VCaP (cell line): Measurements from ENCODE around the gene HESX1.

Experiments
- H3K27ac ChIP-seq: fragments of 450-650 bp; 2 replicates; pipeline ENCODE4 v1.5.1; 2017
- TF ChIP-seq, protein P1 (sequence below): fragments of 450-650 bp; conservative IDR thresholded peaks from 2 replicates; pipeline ENCODE4 v1.5.1; 2017; ENCODE audit warnings: mild to moderate bottlenecking, moderate library complexity

Gene HESX1

DNA sequence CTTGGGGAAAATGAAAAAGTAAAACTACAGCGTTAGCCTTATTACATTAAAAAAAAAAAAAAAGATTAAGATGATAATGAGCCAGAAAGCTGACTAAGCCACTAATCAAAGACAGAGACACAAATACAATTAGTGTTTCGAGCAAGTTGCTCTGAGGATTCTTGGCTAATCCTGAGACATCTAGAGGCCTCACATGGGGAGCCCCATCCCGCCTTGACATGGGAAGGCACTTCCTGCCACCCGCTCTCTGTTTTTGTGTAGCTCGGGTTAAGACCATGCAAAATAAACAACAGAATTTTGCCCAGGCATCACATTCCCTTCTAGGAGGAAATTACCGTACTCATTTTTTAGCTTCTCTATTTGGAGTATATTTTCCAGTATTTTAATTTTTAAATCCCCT is 15.3 kb downstream of the HESX1 start:
- TF ChIP-seq, protein P1, sequence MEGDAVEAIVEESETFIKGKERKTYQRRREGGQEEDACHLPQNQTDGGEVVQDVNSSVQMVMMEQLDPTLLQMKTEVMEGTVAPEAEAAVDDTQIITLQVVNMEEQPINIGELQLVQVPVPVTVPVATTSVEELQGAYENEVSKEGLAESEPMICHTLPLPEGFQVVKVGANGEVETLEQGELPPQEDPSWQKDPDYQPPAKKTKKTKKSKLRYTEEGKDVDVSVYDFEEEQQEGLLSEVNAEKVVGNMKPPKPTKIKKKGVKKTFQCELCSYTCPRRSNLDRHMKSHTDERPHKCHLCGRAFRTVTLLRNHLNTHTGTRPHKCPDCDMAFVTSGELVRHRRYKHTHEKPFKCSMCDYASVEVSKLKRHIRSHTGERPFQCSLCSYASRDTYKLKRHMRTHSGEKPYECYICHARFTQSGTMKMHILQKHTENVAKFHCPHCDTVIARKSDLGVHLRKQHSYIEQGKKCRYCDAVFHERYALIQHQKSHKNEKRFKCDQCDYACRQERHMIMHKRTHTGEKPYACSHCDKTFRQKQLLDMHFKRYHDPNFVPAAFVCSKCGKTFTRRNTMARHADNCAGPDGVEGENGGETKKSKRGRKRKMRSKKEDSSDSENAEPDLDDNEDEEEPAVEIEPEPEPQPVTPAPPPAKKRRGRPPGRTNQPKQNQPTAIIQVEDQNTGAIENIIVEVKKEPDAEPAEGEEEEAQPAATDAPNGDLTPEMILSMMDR, result no peak
- no peak overlapping the region for H3K27ac ChIP-seq

DNA sequence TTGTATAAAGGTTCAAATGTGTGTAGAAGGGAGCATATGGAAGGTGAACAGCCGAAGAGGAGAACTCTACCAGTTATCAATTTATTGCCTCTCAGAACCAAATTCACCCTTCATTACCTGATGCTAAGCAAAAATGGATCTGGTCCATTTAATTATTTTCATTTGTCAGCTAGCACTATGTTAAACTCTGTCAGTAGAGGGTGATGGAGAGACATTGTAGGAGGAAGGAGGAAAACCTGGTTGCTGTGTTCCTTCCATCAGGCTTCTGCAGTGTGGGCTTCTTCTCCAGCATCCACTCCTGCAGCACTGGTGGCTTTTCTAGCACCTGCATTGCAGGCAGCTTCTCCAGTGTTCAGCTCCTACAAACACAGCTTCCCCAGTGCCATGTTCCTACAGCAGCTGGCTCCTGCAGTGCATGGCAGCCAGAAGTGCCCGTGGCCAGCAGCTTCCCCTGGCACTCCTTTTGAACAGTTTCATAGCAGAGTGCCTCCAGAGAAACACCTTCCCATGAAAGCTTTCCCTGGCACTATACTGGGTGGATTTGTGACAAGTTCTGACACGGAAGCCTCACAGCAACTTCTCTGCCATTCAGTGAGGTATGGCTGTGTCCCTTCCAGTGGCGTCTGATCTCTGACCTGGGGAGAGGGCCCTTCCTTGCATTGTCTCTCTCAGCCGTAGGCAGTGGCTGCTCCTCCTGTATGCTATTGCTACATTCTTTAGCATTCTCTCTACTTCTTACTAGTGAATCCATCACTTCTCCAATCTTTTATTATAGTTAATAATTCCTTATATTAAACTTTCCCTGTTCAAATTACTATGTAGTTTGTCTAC is 20.0 kb downstream of the HESX1 start:
- H3K27ac ChIP-seq, result no peak overlapping the region
- TF ChIP-seq, protein P1, result peak; percentile 76

DNA sequence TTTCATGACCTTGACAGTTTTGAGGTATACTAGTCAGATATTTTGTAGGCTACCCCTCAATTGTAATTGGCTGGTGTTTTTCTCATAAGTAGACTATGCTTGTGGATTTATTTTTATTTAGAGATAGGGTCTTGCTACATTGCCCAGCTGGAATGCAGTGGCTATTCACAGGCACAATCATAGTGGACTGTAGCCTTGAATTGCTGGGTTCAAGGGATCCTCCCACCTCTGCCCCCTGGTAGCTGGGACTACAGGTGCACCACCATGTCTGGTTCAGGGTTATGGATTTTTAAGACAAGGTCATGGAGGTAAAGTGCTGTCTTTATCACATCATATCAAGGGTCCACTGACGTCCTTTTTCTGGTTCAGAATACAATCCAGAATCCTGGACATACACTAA is 23.7 kb downstream of the HESX1 start:
- TF ChIP-seq, protein P1, result no peak
- H3K27ac ChIP-seq, result no peak overlapping the region

DNA sequence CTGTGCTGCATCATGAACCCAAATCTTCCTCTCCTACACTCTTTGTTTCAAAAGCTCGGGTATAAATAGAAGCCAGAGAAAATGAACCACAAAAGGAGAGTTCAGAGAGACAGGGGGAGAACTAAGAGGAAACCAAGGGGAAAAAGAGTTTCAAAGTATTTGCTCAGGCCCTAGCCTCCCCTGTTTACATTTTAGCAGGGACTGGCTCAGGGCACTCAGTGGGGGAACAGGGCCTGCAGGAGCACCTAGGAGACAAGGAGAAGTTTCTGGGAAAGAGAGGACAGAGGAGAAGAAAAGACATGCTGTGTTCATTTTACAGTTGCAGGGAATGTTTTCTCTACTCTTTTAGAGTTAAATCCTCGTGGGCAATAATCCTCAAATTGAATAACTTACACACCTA is 26.1 kb downstream of the HESX1 start:
- no peak overlapping the region for H3K27ac ChIP-seq
- TF ChIP-seq, protein P1, result no peak

DNA sequence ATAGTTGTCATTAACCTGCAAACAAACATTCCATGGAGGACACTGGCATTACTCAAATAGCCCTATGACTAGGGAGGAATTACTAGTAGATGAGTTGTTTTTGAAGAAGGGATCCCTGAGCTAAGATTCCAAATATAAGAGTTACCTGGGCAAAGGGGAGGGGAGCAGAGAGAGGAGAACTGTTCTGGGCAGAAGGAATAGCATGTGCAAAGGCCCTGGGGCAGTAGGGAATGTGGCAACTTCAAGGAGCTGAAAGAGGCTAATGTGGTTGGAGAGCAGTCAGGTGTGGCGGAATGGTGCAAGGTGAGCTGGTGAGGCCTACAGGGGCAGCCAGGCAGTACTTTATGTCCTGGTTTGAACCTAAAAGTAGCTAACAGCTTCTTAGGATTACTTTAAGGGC is 28.8 kb downstream of the HESX1 start:
- no peak overlapping the region for H3K27ac ChIP-seq
- TF ChIP-seq, protein P1, result no peak

DNA sequence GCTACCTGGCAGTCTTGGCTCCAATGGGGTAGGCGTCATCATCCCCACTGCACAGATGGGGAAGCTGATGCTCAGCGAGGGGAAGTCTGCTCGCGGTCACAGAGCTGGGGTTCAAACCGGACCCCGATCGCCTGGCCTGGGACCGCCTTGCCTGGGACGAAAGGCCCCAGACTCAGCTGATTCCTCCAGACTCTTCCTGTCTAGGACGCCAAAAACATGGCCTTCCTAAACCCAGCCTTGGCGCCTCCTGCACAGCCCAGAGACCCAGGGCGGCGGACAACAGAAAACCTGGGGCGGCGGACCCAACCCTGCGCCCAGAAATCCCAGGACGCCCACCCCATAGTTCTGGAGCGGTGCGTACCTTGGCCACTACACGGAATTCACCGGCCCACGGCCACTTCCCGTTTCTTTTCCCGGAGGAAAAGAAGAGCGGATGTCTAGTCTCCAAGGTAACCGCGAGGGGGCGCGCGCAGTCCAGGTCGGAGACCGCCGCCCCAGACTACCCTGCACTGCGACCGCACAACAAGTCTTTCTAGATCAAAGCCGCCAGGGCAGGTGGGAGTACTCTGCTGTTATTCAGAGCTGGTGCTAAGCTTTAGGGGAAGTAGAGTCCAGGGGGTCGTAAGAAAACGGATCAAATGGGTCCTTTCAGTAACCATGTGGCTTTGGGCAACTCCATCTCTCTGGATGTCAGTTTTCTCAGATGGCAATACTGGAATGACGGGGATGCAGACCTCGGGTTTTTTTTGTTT is 29.7 kb downstream of the HESX1 start:
- TF ChIP-seq, protein P1, result peak; percentile 97
- peak overlapping the region; percentile 72; the same call in 1 of the 2 replicates for H3K27ac ChIP-seq

DNA sequence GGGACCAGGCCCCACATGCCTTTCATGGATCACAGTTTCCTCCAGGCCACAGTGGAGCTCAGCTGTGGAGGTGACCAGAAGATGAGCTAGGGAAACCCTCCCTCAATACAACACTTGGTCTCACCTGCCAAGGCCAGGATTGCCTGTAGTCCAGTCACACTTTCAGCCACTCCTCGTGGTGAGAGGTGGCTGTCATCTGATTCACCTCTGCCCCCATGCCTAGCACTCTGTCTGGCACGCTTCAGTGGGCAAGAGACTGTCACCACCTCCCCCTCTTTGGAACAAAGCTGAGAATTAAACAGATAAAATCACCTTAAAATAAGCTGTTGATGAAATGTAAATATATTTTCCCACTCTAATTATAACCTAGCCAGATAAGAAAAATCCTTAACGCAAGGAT is 30.7 kb downstream of the HESX1 start:
- TF ChIP-seq, protein P1, result no peak
- H3K27ac ChIP-seq, result no peak overlapping the region
